Measurements from ENCODE around the gene RBM22.

- TF ChIP-seq POLR2A (IDR thresholded peaks at IDR 0.05) = no peak
- TF ChIP-seq, protein P1, sequence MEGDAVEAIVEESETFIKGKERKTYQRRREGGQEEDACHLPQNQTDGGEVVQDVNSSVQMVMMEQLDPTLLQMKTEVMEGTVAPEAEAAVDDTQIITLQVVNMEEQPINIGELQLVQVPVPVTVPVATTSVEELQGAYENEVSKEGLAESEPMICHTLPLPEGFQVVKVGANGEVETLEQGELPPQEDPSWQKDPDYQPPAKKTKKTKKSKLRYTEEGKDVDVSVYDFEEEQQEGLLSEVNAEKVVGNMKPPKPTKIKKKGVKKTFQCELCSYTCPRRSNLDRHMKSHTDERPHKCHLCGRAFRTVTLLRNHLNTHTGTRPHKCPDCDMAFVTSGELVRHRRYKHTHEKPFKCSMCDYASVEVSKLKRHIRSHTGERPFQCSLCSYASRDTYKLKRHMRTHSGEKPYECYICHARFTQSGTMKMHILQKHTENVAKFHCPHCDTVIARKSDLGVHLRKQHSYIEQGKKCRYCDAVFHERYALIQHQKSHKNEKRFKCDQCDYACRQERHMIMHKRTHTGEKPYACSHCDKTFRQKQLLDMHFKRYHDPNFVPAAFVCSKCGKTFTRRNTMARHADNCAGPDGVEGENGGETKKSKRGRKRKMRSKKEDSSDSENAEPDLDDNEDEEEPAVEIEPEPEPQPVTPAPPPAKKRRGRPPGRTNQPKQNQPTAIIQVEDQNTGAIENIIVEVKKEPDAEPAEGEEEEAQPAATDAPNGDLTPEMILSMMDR (IDR thresholded peaks at IDR 0.05) = no peak
Observed at GRCh38 chr5:150694612-150695011, 6.2 kb downstream of the RBM22 start.

Data from ovary (tissue), 3 donors.